ENCODE measurements around the gene STXBP5. TPM values are rescaled to one million over a fixed set of nuclear protein-coding genes. Genes with fewer than 3 reads are reported as not detected.

Gene STXBP5
- total RNA-seq, 2 donors from 2014 or later = 45.8 to 52.3 TPM

DNA sequence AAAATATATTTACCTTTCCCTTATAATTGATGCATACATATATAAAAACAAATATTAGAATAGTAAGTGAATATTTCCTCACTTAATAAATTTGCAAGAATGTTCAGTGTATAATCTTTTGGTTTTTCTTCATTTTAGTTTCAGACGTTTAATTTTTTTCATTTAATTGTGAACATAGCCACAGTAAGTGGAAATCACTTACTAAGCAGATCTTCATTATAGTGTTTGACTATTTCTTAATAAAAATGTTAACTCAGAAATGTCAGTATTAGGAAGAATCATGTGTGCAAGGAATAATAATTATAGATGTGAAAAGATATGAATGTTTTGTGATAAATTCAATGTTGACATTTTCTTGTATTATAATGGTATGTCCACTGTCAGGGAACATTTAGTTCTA is 27.4 kb downstream of the STXBP5 start:
- Histone ChIP-seq H3K27me3 (no peaks in the 10 kb centered on the region), H3K9ac (ENCODE audit: low read depth in 2 of 2, low read length in 2 of 2) (no peak overlapping the region), H3K36me3 (no peaks in the 10 kb centered on the region), H3K27ac (no peak overlapping the region), H3K4me3 (no peak overlapping the region), H3K4me1 (no peaks in the 10 kb centered on the region), H3K9me3 (no peaks in the 10 kb centered on the region)
- intact Hi-C loops (cut with DNase I) = no loop called here
- DNase-seq = no peak
- no peak for TF ChIP-seq CTCF (IDR thresholded peaks at IDR 0.05)

- no peaks in the 10 kb centered on the region for H3K36me3 ChIP-seq
- no peaks in the 10 kb centered on the region for H3K9me3 ChIP-seq
- no peak overlapping the region for H3K9ac ChIP-seq (ENCODE audit: low read depth in 2 of 2, low read length in 2 of 2)
- H3K4me1 ChIP-seq = no peaks in the 10 kb centered on the region
- H3K27me3 ChIP-seq = no peaks in the 10 kb centered on the region
- H3K27ac ChIP-seq = no peak overlapping the region
- no peak overlapping the region for H3K4me3 ChIP-seq
- intact Hi-C loops (cut with DNase I) = no loop called here
- DNase-seq = no peak
- TF ChIP-seq CTCF (IDR thresholded peaks at IDR 0.05) = no peak
Observed at GRCh38 chr6:147234685-147235084, 30.5 kb downstream of the STXBP5 start.

DNA sequence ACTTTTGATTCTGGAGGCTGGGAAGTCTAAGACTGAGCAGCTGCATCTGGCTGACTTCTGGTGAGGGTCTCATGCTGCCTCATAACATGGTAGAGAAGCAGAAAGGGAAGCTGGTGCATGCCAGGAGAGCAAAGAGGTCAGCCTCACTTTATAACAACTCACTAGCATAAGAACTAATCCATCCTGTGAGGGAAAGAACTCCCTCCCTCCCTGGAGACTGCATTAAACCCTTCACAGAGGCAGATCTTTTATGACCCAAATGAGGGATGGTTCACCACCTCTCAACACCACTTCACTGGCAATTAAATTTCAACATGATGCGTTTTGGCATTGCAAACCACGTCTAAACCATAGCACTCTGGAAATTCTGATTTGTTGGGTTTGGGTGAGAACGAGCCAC is 33.9 kb downstream of the STXBP5 start:
- Histone ChIP-seq H3K9me3 (no peaks in the 10 kb centered on the region), H3K27me3 (no peaks in the 10 kb centered on the region), H3K27ac (no peak overlapping the region), H3K36me3 (no peaks in the 10 kb centered on the region), H3K9ac (ENCODE audit: low read depth in 2 of 2, low read length in 2 of 2) (no peak overlapping the region), H3K4me3 (no peak overlapping the region), H3K4me1 (no peaks in the 10 kb centered on the region)
- intact Hi-C loops (cut with DNase I) = no loop called here
- no peak for TF ChIP-seq CTCF (IDR thresholded peaks at IDR 0.05)
- DNase-seq = no peak

GRCh38 chr6:147238906-147239305 is 34.7 kb downstream of the STXBP5 start:
- no peak for TF ChIP-seq CTCF (IDR thresholded peaks at IDR 0.05)

DNA sequence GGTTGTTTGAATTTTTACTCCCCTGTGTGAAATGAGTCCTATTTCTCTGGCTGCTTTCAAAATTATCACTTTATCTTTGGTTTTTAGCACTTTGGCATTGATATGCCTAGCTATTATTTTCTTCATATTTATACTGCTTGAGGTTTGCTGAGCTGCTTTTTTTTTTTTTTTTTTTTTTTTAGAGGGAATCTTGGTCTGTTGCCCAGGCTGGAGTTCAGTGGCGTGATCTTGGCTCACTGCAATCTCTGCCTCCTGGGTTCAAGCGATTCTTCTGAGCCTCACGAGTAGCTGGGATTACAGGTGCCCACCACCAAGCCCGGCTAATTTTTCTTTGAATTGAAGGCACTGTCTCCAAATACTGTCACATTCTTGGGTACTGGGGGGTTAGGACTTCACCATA is 40.6 kb downstream of the STXBP5 start:
- intact Hi-C loops (cut with DNase I) = no loop called here
- no peaks in the 10 kb centered on the region for H3K36me3 ChIP-seq
- H3K27ac ChIP-seq = no peak overlapping the region
- no peaks in the 10 kb centered on the region for H3K4me1 ChIP-seq
- no peak for TF ChIP-seq CTCF (IDR thresholded peaks at IDR 0.05)
- no peak overlapping the region for H3K4me3 ChIP-seq
- DNase-seq = no peak
- H3K9ac ChIP-seq (ENCODE audit: low read depth in 2 of 2, low read length in 2 of 2) = no peak overlapping the region
- no peaks in the 10 kb centered on the region for H3K27me3 ChIP-seq
- H3K9me3 ChIP-seq = no peaks in the 10 kb centered on the region

More at GRCh38 chr6:147238906-147239305, 34.7 kb downstream of the STXBP5 start:
- DNase-seq = no peak
- Histone ChIP-seq H3K27ac (no peak overlapping the region), H3K9ac (ENCODE audit: low read depth in 2 of 2, low read length in 2 of 2) (no peak overlapping the region), H3K9me3 (no peaks in the 10 kb centered on the region), H3K4me3 (no peak overlapping the region), H3K36me3 (no peaks in the 10 kb centered on the region), H3K27me3 (no peaks in the 10 kb centered on the region), H3K4me1 (no peaks in the 10 kb centered on the region)
- intact Hi-C loops (cut with DNase I) = no loop called here

- H3K4me3 ChIP-seq = no peak overlapping the region
- no peaks in the 10 kb centered on the region for H3K36me3 ChIP-seq
- intact Hi-C loops (cut with DNase I) = no loop called here
- DNase-seq = no peak
- H3K27me3 ChIP-seq = no peaks in the 10 kb centered on the region
- no peak overlapping the region for H3K27ac ChIP-seq
- H3K9ac ChIP-seq (ENCODE audit: low read depth in 2 of 2, low read length in 2 of 2) = no peak overlapping the region
- no peak for TF ChIP-seq CTCF (IDR thresholded peaks at IDR 0.05)
- H3K4me1 ChIP-seq = no peaks in the 10 kb centered on the region
- H3K9me3 ChIP-seq = no peaks in the 10 kb centered on the region
Observed at GRCh38 chr6:147245693-147246092, 41.5 kb downstream of the STXBP5 start.

Measured in colonic mucosa (tissue), 4 donors.